Stimulated activated effector memory CD8-positive, alpha-beta T cell treated with anti-CD3 and anti-CD28 coated beads, Interleukin-12 subunit alpha, Interleukin-12 subunit beta, amount 100 ng/mL, for 72 hours (primary cell): ENCODE results near the gene SLC50A1.

Source experiments
- ATAC-seq: fragments of 150-1000 bp; cut with Tn5 transposase; 2 replicates; pipeline ENCODE4 v1.10.0; 2021
- DNase-seq, 2 donors: peaks; one replicate each; pipeline ENCODE4 v3.0.0; 2021 to 2022; ENCODE audit warnings: low spot score in 2 of 2
- H3K27ac Mint-ChIP-seq: one replicate; pipeline ENCODE4 v1.8.0; 2022; ENCODE audit warnings: mild to moderate bottlenecking, mixed read lengths
- H3K36me3 Mint-ChIP-seq: one replicate; pipeline ENCODE4 v1.8.0; 2022; ENCODE audit warnings: mild to moderate bottlenecking, mixed read lengths
- H3K4me1 Mint-ChIP-seq: one replicate; pipeline ENCODE4 v1.8.0; 2022; ENCODE audit warnings: mixed read lengths
- H3K4me3 Mint-ChIP-seq: one replicate; pipeline ENCODE4 v1.8.0; 2022; ENCODE audit warnings: mild to moderate bottlenecking, mixed read lengths
- H3K9me3 Mint-ChIP-seq: one replicate; pipeline ENCODE4 v1.8.0; 2022; ENCODE audit warnings: mixed read lengths

Gene SLC50A1

GRCh38 chr1:155168456-155169210 is 33.0 kb downstream of the SLC50A1 start:
- ATAC-seq (no peak), DNase-seq (no peak)
- Mint-ChIP-seq H3K4me1 (peaks cover 36% of the 10 kb centered on the region), H3K4me3 (no peak overlapping the region), H3K27ac (no peak overlapping the region), H3K9me3 (no peaks in the 10 kb centered on the region), H3K36me3 (peaks cover 52% of the 10 kb centered on the region)

- H3K4me1 Mint-ChIP-seq = peaks cover 45% of the 10 kb centered on the region
- H3K9me3 Mint-ChIP-seq = no peaks in the 10 kb centered on the region
- no peak overlapping the region for H3K4me3 Mint-ChIP-seq
- DNase-seq (no peak), ATAC-seq (no peak)
- H3K27ac Mint-ChIP-seq = peak overlapping the region; percentile 63
- peaks cover 58% of the 10 kb centered on the region for H3K36me3 Mint-ChIP-seq
Observed at GRCh38 chr1:155169541-155169940, 33.9 kb downstream of the SLC50A1 start.

GRCh38 chr1:155170101-155170785 is 34.6 kb downstream of the SLC50A1 start:
- Mint-ChIP-seq H3K9me3 (no peaks in the 10 kb centered on the region), H3K4me1 (peaks cover 52% of the 10 kb centered on the region), H3K4me3 (no peak overlapping the region), H3K36me3 (peaks cover 65% of the 10 kb centered on the region), H3K27ac (peak overlapping the region; percentile 63)
- DNase-seq = no peak
- ATAC-seq = no peak

- peaks cover 57% of the 10 kb centered on the region for H3K4me1 Mint-ChIP-seq
- peak overlapping the region; percentile 40 for H3K27ac Mint-ChIP-seq
Observed at GRCh38 chr1:155170806-155171205, 35.2 kb downstream of the SLC50A1 start.

GRCh38 chr1:155171836-155172731 is 36.4 kb downstream of the SLC50A1 start:
- Mint-ChIP-seq H3K27ac (peak overlapping the region; percentile 100), H3K9me3 (no peaks in the 10 kb centered on the region), H3K4me3 (peak overlapping the region; percentile 100), H3K4me1 (peaks cover 69% of the 10 kb centered on the region), H3K36me3 (peaks cover 72% of the 10 kb centered on the region)
- peak in 1 of 2 donors; percentile 44 for DNase-seq
- peak; percentile 47 for ATAC-seq

More at GRCh38 chr1:155170806-155171205, 35.2 kb downstream of the SLC50A1 start:
- DNase-seq (no peak), ATAC-seq (no peak)
- no peaks in the 10 kb centered on the region for H3K9me3 Mint-ChIP-seq
- H3K36me3 Mint-ChIP-seq = peaks cover 65% of the 10 kb centered on the region
- H3K4me3 Mint-ChIP-seq = peak overlapping the region; percentile 100

GRCh38 chr1:155172732-155173477 is 37.3 kb downstream of the SLC50A1 start, which contains the start of gene KRTCAP2:
Gene KRTCAP2, minus strand, starts transcription at chr1:155173304. Its CDS starts 80 bp downstream, at chr1:155173224.
- peak; percentile 88 for ATAC-seq
- Mint-ChIP-seq H3K9me3 (no peaks in the 10 kb centered on the region), H3K36me3 (peaks cover 72% of the 10 kb centered on the region), H3K4me1 (peaks cover 61% of the 10 kb centered on the region), H3K27ac (peak within 1 kb of the TSS; percentile 100), H3K4me3 (peak within 1 kb of the TSS; percentile 100)
- DNase-seq = peak; percentile 93 to 98

- H3K4me1 Mint-ChIP-seq = peaks cover 59% of the 10 kb centered on the region
Observed at GRCh38 chr1:155173478-155174323, 38.0 kb downstream of the SLC50A1 start, which contains the start of gene TRIM46. Gene TRIM46, plus strand, starts transcription at chr1:155173849. Its CDS starts 118 bp downstream, at chr1:155173967.

GRCh38 chr1:155174324-155175280 is 39.0 kb downstream of the SLC50A1 start:
- Mint-ChIP-seq H3K4me1 (peaks cover 59% of the 10 kb centered on the region), H3K36me3 (peaks cover 71% of the 10 kb centered on the region), H3K9me3 (no peaks in the 10 kb centered on the region), H3K27ac (peak overlapping the region; percentile 100), H3K4me3 (peak overlapping the region; percentile 100)
- ATAC-seq = no peak
- DNase-seq = peak in 1 of 2 donors; percentile 65

More at GRCh38 chr1:155173478-155174323, 38.0 kb downstream of the SLC50A1 start, which contains the start of gene TRIM46:
- peak within 1 kb of the TSS; percentile 100 for H3K27ac Mint-ChIP-seq
- H3K4me3 Mint-ChIP-seq = peak within 1 kb of the TSS; percentile 100
- H3K9me3 Mint-ChIP-seq = no peaks in the 10 kb centered on the region
- DNase-seq = peak; percentile 54 to 87
- peak; percentile 56 for ATAC-seq
- H3K36me3 Mint-ChIP-seq = peaks cover 71% of the 10 kb centered on the region

- DNase-seq (peak in 1 of 2 donors; percentile 51), ATAC-seq (no peak)
- Mint-ChIP-seq H3K4me3 (peak overlapping the region; percentile 100), H3K36me3 (peaks cover 64% of the 10 kb centered on the region), H3K4me1 (peaks cover 57% of the 10 kb centered on the region), H3K9me3 (no peaks in the 10 kb centered on the region), H3K27ac (peak overlapping the region; percentile 100)
Observed at GRCh38 chr1:155175281-155175926, 39.8 kb downstream of the SLC50A1 start.

- ATAC-seq (no peak), DNase-seq (peak in 1 of 2 donors; percentile 51)
- H3K27ac Mint-ChIP-seq = no peak overlapping the region
- no peaks in the 10 kb centered on the region for H3K9me3 Mint-ChIP-seq
- peak overlapping the region; percentile 13 for H3K4me3 Mint-ChIP-seq
- peaks cover 59% of the 10 kb centered on the region for H3K36me3 Mint-ChIP-seq
- peaks cover 57% of the 10 kb centered on the region for H3K4me1 Mint-ChIP-seq
Observed at GRCh38 chr1:155175927-155176371, 40.3 kb downstream of the SLC50A1 start.

GRCh38 chr1:155176544-155177071 is 41.0 kb downstream of the SLC50A1 start:
- H3K4me3 Mint-ChIP-seq = peak overlapping the region; percentile 13
- H3K4me1 Mint-ChIP-seq = peaks cover 57% of the 10 kb centered on the region
- no peaks in the 10 kb centered on the region for H3K9me3 Mint-ChIP-seq
- peak; percentile 83 to 94 for DNase-seq
- peak overlapping the region; percentile 13 for H3K27ac Mint-ChIP-seq
- peaks cover 52% of the 10 kb centered on the region for H3K36me3 Mint-ChIP-seq
- ATAC-seq = peak; percentile 48
